HG03571 (cell line): ENCODE measurements around the gene TSPAN18.

Experiments used
- ATAC-seq: cut with Tn5 transposase; IDR thresholded peaks from one replicate; pipeline ENCODE4 v1.9.1; 2021; ENCODE audit not compliant: unreplicated experiment

TSPAN18 gene

GRCh38 chr11:44861849-44862557 lies 135.2 kb downstream of the TSPAN18 start:
- ATAC-seq: peak; percentile 100

DNA sequence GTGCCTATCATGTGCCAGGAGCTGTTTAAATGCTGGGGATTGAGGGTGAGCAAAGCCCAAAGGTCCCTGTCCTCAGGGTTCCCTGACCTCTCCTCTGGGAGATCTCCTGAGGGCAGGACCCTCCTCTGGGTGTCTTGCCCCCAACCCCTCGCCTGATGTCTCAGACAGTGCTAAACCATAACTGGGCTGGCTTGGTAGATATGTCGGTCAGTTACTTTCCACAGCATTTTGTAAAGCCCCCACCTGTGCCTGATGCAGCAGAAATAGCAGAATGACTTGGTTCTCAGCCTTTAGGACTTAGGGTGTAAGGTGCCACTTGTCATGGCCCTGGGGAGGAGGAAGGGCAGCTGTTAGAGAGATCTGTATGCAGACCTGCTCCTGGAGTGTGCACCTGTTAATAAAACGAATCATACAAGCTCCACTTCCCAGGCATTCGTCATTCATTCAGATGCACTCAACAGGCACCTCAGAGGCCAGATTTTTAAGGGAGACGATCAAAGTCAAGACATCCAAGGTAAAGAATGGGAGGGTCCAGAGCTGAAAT lies 135.9 kb downstream of the TSPAN18 start:
- ATAC-seq: no peak

- ATAC-seq: no peak
These were observed 136.5 kb downstream of the TSPAN18 start for GRCh38 chr11:44863231-44863630.

GRCh38 chr11:44865866-44866272 lies 139.1 kb downstream of the TSPAN18 start:
- ATAC-seq: no peak

DNA sequence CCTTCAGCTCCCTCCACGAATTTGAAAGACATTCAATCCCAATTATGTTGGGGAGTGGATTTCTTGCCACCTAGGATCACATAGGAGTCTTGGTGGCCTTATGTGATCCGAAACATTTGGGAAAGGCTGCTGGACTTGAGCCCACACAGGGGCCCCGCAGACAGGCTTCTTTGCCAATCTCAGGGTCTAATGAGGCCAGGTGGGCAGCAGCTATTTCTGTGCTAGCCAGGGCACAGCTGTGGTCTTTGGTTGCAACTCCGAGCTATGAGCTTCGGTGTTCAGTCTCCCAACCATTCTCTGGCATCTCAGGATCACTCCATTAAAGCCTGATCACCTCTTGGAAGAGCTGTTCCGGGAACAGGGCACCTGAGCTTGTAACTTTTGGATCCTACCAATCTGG lies 139.5 kb downstream of the TSPAN18 start:
- ATAC-seq: no peak

GRCh38 chr11:44868021-44868420 lies 141.3 kb downstream of the TSPAN18 start:
- ATAC-seq: no peak

DNA sequence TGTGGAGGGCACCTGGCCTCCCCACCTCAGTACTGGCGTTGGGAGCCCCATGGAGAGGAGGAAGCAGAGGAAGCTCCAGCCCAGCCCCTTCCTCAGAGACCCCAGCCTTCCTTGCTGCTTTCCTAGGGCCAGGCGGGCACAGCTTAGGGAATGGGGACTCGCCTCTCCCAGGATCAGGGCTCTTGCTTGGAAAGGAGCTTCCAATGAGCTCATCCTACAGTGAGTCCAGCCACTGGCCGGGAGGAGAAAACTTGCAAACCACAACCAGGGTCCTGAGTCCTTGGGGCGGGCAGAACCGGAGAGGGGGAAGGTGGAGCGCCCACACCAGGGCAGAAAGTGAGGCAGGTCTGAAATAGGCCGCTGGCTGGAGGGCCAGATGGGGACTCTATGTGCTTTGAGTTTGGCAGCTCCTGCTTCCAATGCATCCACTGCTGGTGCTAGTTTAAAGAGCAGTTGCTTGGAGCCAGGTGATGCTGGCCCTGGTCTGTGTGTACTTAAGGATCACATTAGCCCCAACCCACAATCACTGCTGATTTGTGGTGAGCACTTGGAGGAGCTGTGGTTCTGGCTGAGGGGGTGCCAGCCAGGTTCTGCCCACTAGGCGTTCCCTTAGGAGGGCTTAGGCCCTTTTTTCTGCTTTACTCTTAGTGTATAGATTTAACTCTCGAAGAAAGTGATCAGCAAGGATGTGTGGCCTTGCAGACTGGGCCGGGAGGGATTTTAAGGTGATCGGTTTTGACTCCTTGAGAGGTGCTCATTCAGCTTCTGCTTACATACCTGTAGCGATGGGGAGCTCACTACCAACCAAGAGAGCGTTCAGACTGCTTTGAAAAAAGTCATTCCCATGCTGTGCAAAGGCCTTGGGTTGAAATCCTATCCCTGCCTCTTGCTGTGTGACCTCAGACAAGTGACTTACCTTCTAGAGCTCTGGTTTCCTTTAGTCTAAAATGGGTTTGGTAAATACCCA lies 142.0 kb downstream of the TSPAN18 start:
- ATAC-seq: no peak

DNA sequence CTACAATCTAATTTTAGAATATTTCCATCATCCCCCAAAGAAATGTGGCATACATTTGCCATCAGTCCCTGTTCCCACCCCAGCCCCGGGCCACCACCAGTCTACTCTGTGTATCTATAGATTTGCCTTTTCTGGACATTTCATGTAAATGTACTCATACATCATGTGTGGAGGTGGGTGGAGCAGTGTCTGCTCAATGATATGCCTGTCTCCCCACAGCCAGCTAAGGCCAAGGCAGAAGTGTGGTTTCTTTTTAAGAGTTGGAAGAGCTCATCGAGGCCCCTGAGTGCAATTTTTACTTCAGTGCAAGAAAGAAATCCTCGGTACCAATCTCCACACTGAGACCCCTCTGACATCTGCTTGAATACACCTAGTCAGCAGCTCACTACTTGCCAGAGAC lies 143.4 kb downstream of the TSPAN18 start:
- no peak for ATAC-seq

DNA sequence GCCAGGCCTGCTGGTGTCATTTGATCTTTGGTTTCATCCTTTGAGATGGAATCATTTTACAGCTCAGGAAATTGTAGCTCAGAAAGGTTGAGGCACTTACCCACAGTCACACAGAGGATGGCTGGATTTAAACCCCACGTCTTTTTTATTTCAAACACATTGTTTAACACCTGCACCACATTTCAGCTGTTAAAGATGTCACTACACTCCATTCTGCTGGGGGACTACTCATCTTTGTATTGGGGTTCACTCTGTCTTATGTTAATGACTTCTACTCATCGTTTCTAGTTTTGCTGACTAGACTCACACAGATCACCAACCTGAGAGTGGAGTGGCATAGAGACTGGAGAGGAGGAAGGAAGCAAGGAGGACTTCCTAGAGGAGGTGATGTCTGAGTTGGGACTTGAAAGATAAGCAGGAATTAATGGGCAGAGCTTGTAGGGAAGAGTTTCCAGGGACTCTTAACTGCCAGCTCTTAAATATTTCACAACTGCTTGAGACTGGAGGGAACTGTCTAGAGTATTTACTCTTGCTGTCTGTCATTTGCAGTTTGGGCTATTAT lies 143.9 kb downstream of the TSPAN18 start:
- ATAC-seq: no peak

GRCh38 chr11:44871682-44872081 lies 144.9 kb downstream of the TSPAN18 start:
- ATAC-seq: peak; percentile 77

GRCh38 chr11:44872556-44872955 lies 145.8 kb downstream of the TSPAN18 start:
- ATAC-seq: no peak

- ATAC-seq: no peak
These were observed 146.8 kb downstream of the TSPAN18 start for GRCh38 chr11:44873537-44873936.

DNA sequence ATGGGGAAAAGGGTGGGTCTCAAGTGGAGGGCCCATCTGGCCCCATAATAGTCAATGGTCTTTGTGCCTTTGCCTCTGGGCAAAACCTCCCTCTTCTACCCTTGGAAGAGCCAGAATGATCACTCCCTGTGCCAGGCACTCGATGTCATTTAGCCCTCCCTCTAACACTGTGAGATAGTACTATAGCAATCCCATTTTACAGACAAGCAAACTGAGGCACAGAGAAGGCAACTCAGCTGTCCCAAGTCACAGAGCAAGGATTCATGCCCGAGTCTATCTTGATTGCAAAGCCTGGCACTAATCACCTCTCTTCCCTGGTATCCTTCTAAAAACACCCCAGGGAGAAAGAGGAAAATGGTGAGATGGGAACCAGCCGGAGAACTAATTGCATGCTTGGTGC lies 147.5 kb downstream of the TSPAN18 start:
- no peak for ATAC-seq

DNA sequence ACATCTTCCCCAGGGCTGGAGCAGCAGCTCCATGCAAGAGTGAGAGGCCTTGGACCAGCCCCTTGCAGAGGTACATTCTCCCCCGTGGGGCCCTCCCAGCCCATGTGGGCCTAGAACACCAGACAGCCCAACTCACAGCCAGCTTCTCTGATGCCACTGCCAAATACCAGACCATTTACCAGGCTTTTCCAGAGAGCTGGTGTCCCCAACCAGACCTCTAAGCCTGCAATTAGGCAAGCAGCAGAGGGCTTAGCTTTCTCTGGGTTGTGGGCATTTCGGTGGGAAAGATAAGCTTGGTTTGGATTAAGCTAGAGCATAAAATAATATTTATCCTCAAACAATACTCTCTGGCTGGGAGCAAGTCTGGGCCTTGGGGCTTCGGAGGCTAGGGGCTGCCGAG lies 148.3 kb downstream of the TSPAN18 start:
- no peak for ATAC-seq

GRCh38 chr11:44876194-44876723 lies 149.5 kb downstream of the TSPAN18 start:
- no peak for ATAC-seq

- no peak for ATAC-seq
These were observed 150.1 kb downstream of the TSPAN18 start for GRCh38 chr11:44876906-44877305.

- no peak for ATAC-seq
These were observed 151.1 kb downstream of the TSPAN18 start for GRCh38 chr11:44877571-44878497.

- ATAC-seq: no peak
These were observed 151.9 kb downstream of the TSPAN18 start for GRCh38 chr11:44878711-44879110.

- no peak for ATAC-seq
These were observed 152.7 kb downstream of the TSPAN18 start for GRCh38 chr11:44879432-44879831.

GRCh38 chr11:44880511-44880910 lies 153.7 kb downstream of the TSPAN18 start:
- ATAC-seq: no peak
